H1 (cell line): ENCODE data around the gene ISX. TPM values are rescaled to one million over a fixed set of nuclear protein-coding genes. Genes with fewer than 3 reads are reported as not detected.

Experiments used
- CTCF ChIA-PET: fragments of 300-600 bp; sonication (Branson Sonifier 250); formaldehyde crosslinking; loops from one replicate; lab custom pipeline; 2021; ENCODE audit not compliant: partially characterized antibody; lab: Charles Lee
- POLR2A ChIA-PET: fragments of 300-600 bp; sonication (Branson Sonifier 250); formaldehyde crosslinking; loops from one replicate; lab custom pipeline; 2021; ENCODE audit warnings: inconsistent platforms; ENCODE audit not compliant: partially characterized antibody; lab: Charles Lee
- DNase-seq, 2 experiments: peaks; one replicate each; pipeline versions ENCODE4 v3.0.0 to v3.0.0-alpha.2; 2010 to 2022; ENCODE audit warnings: low spot score in 2 of 2, low read depth in 1 of 2, mixed read lengths in 1 of 2
- FAIRE-seq: peaks from 2 replicates; lab custom pipeline; 2011; peaks lifted over from hg19 to GRCh38; lab: Jason Lieb, UNC
- H2AFZ ChIP-seq: 2 replicates; pipeline ENCODE4 v1.8.1; 2012; ENCODE audit warnings: low read length, inconsistent platforms
- H2AK5ac ChIP-seq: 2 replicates; pipeline ENCODE4 v1.6.1; 2013; ENCODE audit warnings: low read depth, low read length
- H2BK120ac ChIP-seq: replicated peaks from 2 replicates; pipeline ENCODE3; 2013; ENCODE audit warnings: low read depth, low read length, inconsistent platforms
- H2BK12ac ChIP-seq: 2 replicates; pipeline ENCODE4 v1.6.1; 2013; ENCODE audit warnings: low read depth, low read length
- H2BK15ac ChIP-seq: 2 replicates; pipeline ENCODE4 v1.6.1; 2013; ENCODE audit warnings: low read length
- H2BK20ac ChIP-seq: 2 replicates; pipeline ENCODE4 v1.6.1; 2013; ENCODE audit warnings: low read length
- H2BK5ac ChIP-seq: 2 replicates; pipeline ENCODE4 v1.6.1; 2013; ENCODE audit warnings: low read depth, low read length
- H3K14ac ChIP-seq: 2 replicates; pipeline ENCODE4 v1.6.1; 2013; ENCODE audit warnings: inconsistent platforms; ENCODE audit not compliant: insufficient read length
- H3K18ac ChIP-seq: 2 replicates; pipeline ENCODE4 v1.6.1; 2013; ENCODE audit warnings: low read length; ENCODE audit errors: extremely low read depth
- H3K23ac ChIP-seq: 2 replicates; pipeline ENCODE4 v1.6.1; 2013; ENCODE audit warnings: inconsistent platforms; ENCODE audit not compliant: insufficient read length
- H3K23me2 ChIP-seq: 2 replicates; pipeline ENCODE4 v1.6.1; 2013; ENCODE audit warnings: low read depth, low read length
- H3K27ac ChIP-seq: 2 replicates; pipeline ENCODE4 v1.6.1; 2011; ENCODE audit warnings: low read depth, low read length, inconsistent platforms
- H3K27me3 ChIP-seq, 4 experiments: replicated peaks in 1 of 4; 1 replicate in 1 of 4; 2 replicates in 3 of 4; pipeline versions ENCODE4 v1.6.1 to v1.8.1; 2011 to 2013; ENCODE audit warnings: low read length in 3 of 4, mild to moderate bottlenecking in 3 of 4, inconsistent platforms in 2 of 4, mixed read lengths in 2 of 4, moderate library complexity in 1 of 4; ENCODE audit not compliant: control insufficient read depth in 3 of 4, insufficient read depth in 3 of 4; ENCODE audit errors: extremely low read depth in 1 of 4
- H3K36me3 ChIP-seq, 4 experiments: 2 replicates each; pipeline versions ENCODE4 v1.6.1 to v1.8.1; 2011 to 2013; ENCODE audit warnings: mild to moderate bottlenecking in 4 of 4, low read length in 3 of 4, moderate library complexity in 2 of 4, control low read depth in 1 of 4, inconsistent platforms in 1 of 4; ENCODE audit not compliant: insufficient read depth in 4 of 4, control insufficient read depth in 2 of 4
- H3K4ac ChIP-seq: replicated peaks from 2 replicates; pipeline ENCODE3; 2013; ENCODE audit warnings: low read length, low read depth, mixed read lengths, inconsistent platforms; ENCODE audit not compliant: insufficient read length
- H3K4me1 ChIP-seq, 4 experiments: replicated peaks in 1 of 4; 1 replicate in 1 of 4; 2 replicates in 3 of 4; pipeline versions ENCODE4 v1.6.1 to v1.8.1; 2011 to 2013; ENCODE audit warnings: low read length in 3 of 4, inconsistent platforms in 2 of 4, mixed read lengths in 1 of 4; ENCODE audit not compliant: insufficient read depth in 4 of 4, control insufficient read depth in 3 of 4
- H3K4me2 ChIP-seq, 2 experiments: 2 replicates each; pipeline versions ENCODE4 v1.6.1 to v1.8.1; 2011 to 2013; ENCODE audit warnings: low read depth in 2 of 2, low read length in 2 of 2, control low read depth in 1 of 2, inconsistent platforms in 1 of 2, mild to moderate bottlenecking in 1 of 2; ENCODE audit not compliant: insufficient read depth in 1 of 2
- H3K4me3 ChIP-seq, 4 experiments: fragments of 200-600, 300-600 bp in 1 of 4; sonication (generic), shearing (Covaris generic), sonication (Bioruptor Twin) in 1 of 4; 2 replicates each; pipeline versions ENCODE4 v1.5.1 to v1.8.1; 2011 to 2016; ENCODE audit warnings: low read length in 4 of 4, low read depth in 3 of 4, control low read depth in 2 of 4, inconsistent platforms in 2 of 4, mild to moderate bottlenecking in 2 of 4, mixed read lengths in 1 of 4, moderate library complexity in 1 of 4; ENCODE audit not compliant: insufficient read depth in 2 of 4; ENCODE audit errors: extremely low read depth in 1 of 4
- H3K56ac ChIP-seq: replicated peaks from 2 replicates; pipeline ENCODE3; 2013; ENCODE audit warnings: low read depth, mild to moderate bottlenecking, mixed read lengths, low read length, inconsistent platforms; ENCODE audit not compliant: insufficient read length
- H3K79me1 ChIP-seq: 2 replicates; pipeline ENCODE4 v1.6.1; 2013; ENCODE audit warnings: low read depth, low read length, control low read depth
- H3K79me2 ChIP-seq, 2 experiments: 2 replicates each; pipeline versions ENCODE4 v1.6.1 to v1.8.1; 2012 to 2013; ENCODE audit warnings: low read length in 2 of 2, mild to moderate bottlenecking in 2 of 2, inconsistent platforms in 1 of 2; ENCODE audit not compliant: insufficient read depth in 2 of 2, control insufficient read depth in 1 of 2
- H3K9ac ChIP-seq, 4 experiments: replicated peaks in 1 of 4; 1 replicate in 1 of 4; 2 replicates in 3 of 4; pipeline versions ENCODE4 v1.6.1 to v1.8.1; 2011 to 2013; ENCODE audit warnings: low read depth in 3 of 4, low read length in 3 of 4, control low read depth in 2 of 4, mild to moderate bottlenecking in 2 of 4, moderate library complexity in 2 of 4, inconsistent platforms in 1 of 4; ENCODE audit errors: extremely low read depth in 1 of 4
- H3K9me3 ChIP-seq, 2 experiments: 2 replicates each; pipeline versions ENCODE4 v1.6.1 to v1.8.1; 2012 to 2013; ENCODE audit warnings: mild to moderate bottlenecking in 2 of 2, moderate library complexity in 2 of 2, control low read depth in 1 of 2, inconsistent platforms in 1 of 2, low read depth in 1 of 2, low read length in 1 of 2, mixed read lengths in 1 of 2; ENCODE audit not compliant: insufficient read depth in 2 of 2
- H4K20me1 ChIP-seq, 2 experiments: replicated peaks in 1 of 2; 2 replicates each; pipeline versions ENCODE3 to v1.8.1; 2011 to 2013; ENCODE audit warnings: inconsistent platforms in 2 of 2, low read length in 2 of 2, mild to moderate bottlenecking in 1 of 2; ENCODE audit not compliant: insufficient read depth in 2 of 2, control insufficient read depth in 1 of 2
- H4K5ac ChIP-seq: 2 replicates; pipeline ENCODE4 v1.6.1; 2013; ENCODE audit warnings: low read length, low read depth, mixed read lengths, inconsistent platforms; ENCODE audit not compliant: insufficient read length
- H4K8ac ChIP-seq: 2 replicates; pipeline ENCODE4 v1.8.0; 2013; ENCODE audit warnings: mild to moderate bottlenecking, moderate library complexity, low read length, inconsistent platforms; ENCODE audit not compliant: insufficient read depth; ENCODE audit errors: extremely low read depth
- H4K91ac ChIP-seq: replicated peaks from 2 replicates; pipeline ENCODE3; 2013; ENCODE audit warnings: low read length, mixed read lengths, inconsistent platforms; ENCODE audit not compliant: insufficient read length
- POLR2A ChIP-seq, 2 experiments: IDR thresholded peaks; 1 replicate in 1 of 2; 2 replicates in 1 of 2; pipeline ENCODE4 v1.6.1; 2011; ENCODE audit warnings: low read depth in 2 of 2, low read length in 2 of 2, mild to moderate bottlenecking in 2 of 2; ENCODE audit errors: control extremely low read depth in 1 of 2
- SP1 ChIP-seq: IDR thresholded peaks from 2 replicates; pipeline ENCODE4 v1.6.1; 2011; ENCODE audit warnings: low read depth, low read length
- WGBS, 2 experiments: shearing (Covaris generic) in 1 of 2; methylation state at CpG; one replicate each; pipeline versions ENCODE4 v1.1.6 to v1.1.7; 2013 to 2015; ENCODE audit warnings: low lambda C conversion rate in 2 of 2, mixed read lengths in 2 of 2, inconsistent platforms in 1 of 2, low coverage in 1 of 2, missing lambda C conversion rate in 1 of 2; ENCODE audit not compliant: insufficient replicate concordance in 2 of 2, insufficient coverage in 1 of 2, insufficient read length in 1 of 2; ENCODE audit errors: extremely low coverage in 1 of 2, missing lambda C conversion rate in 1 of 2; 5-methylcytosine and 5-hydroxymethylcytosine counted together
- polyA plus RNA-seq, 7 experiments: library from polyadenylated mRNA; depleted of rRNA in 3 of 7; stranded (reverse) in 5 of 7; unstranded in 2 of 7; fragments of >200 nt in 5 of 7; fragments of 200-250 nt in 2 of 7; gene quantifications; 1 replicate in 5 of 7; 2 replicates in 1 of 7; 4 replicates in 1 of 7; pipeline versions ENCODE4 v1.2.1 to v1.2.3, GENCODE V29; 2011 to 2013; ENCODE audit warnings: missing spikeins in 2 of 7, mixed read lengths in 2 of 7
- total RNA-seq: library from RNA; stranded (reverse); fragmentation: NEBNext Ultra II Directional; extraction: Animal tissue kit (Norgen Biotek cat#: 25700); gene quantifications from 2 replicates; pipeline ENCODE4 v1.2.1, GENCODE V29; 2021

ISX gene
- total and polyA plus RNA-seq, 2 of the 8 experiments (the other 6 are each of a cell fraction or from before 2014, with no cell fraction given), result not detected

DNA sequence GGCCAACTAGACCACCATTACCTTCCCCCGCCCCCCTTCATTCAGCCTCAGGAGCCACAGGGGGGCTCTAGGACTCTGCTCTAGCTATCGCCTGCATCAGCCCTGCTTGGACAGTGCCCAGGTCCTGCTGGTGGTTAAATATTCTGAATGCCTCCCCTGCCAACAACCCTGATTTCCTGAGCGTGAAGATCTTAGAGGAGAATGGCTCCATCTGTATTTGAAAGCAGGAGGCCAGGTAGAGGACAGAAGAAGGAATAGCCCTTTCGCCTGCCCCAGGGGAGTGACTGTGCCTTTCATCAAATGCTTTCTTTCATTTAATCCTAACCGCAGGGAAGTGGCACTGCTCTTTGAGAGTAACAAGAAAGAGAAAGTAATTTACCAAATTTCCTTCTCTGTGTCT is 69.2 kb downstream of the ISX start:
- ChIA-PET CTCF (interaction anchor here (0.9 to 1.3 kb wide), 2 partner anchors 16 to 293 kb away, joined by 3 to 6 read pairs; no protein-coding TSS in a partner anchor), POLR2A (no interaction called here)
- Histone ChIP-seq H3K79me1 (no peaks in the 10 kb centered on the region), H4K91ac (no peak overlapping the region), H3K4me3 (no peak overlapping the region), H3K23me2 (no peaks in the 10 kb centered on the region), H2BK120ac (no peak overlapping the region), H3K4me2 (peak overlapping the region; percentile 22 to 30; a peak in 1 of 4 replicates), H3K4ac (no peak overlapping the region), H3K36me3 (no peaks in the 10 kb centered on the region), H3K4me1 (peaks cover 7 to 20% (median 12%) of the 10 kb centered on the region in 4 experiments; a peak in 6 of 7 replicates), H2BK5ac (no peak overlapping the region), H2AFZ (no peak overlapping the region), H3K18ac (0 out of 2 replicates have a peak overlapping the region, but pooled peaks have one; percentile 78), H3K27ac (no peak overlapping the region), H3K23ac (no peak overlapping the region), H4K8ac (no peak overlapping the region), H2BK20ac (no peak overlapping the region), H3K79me2 (no peaks in the 10 kb centered on the region), H2BK12ac (0 out of 2 replicates have a peak overlapping the region, but pooled peaks have one; percentile 35), H4K5ac (no peak overlapping the region), H4K20me1 (no peaks in the 10 kb centered on the region), H2AK5ac (no peak overlapping the region), H3K9me3 (no peaks in the 10 kb centered on the region), H3K27me3 (no peaks in the 10 kb centered on the region), H3K56ac (no peak overlapping the region), H2BK15ac (no peak overlapping the region), H3K9ac (no peak overlapping the region), H3K14ac (no peak overlapping the region)
- FAIRE-seq (no peak), DNase-seq (peak in 1 of 2 experiments; percentile 54)
- 55% methylated on average over 5 of the region's 5 CpGs; no CpG with 5 or more reads in 1 of the 2 experiments for WGBS, 2 experiments
- TF ChIP-seq POLR2A (IDR thresholded peaks at IDR 0.05; ENCODE audit: control extremely low read depth in 1 of 2, low read depth in 2 of 2, low read length in 2 of 2) (no peak), SP1 (0 out of 2 replicates have a peak, but pooled peaks have one; percentile 12)

Other genes starting within 250 kb of the ISX start
- 38.3 and 41.3 TPM in 2 replicates for gene HMGXB4, start 191.3 kb downstream of the ISX start, total RNA-seq
- 12.7 and 20.9 TPM in 2 replicates for gene HMGXB4, start 191.3 kb downstream of the ISX start, polyA plus RNA-seq (2011; rRNA removed)
- gene TOM1, start 233.7 kb downstream of the ISX start, total RNA-seq, result 22.2 and 25.1 TPM in 2 replicates
- 39.2 and 40.8 TPM in 2 replicates for gene TOM1, start 233.7 kb downstream of the ISX start, polyA plus RNA-seq (2011; rRNA removed)